ENCODE data around the gene PELI1.

Gene PELI1

DNA sequence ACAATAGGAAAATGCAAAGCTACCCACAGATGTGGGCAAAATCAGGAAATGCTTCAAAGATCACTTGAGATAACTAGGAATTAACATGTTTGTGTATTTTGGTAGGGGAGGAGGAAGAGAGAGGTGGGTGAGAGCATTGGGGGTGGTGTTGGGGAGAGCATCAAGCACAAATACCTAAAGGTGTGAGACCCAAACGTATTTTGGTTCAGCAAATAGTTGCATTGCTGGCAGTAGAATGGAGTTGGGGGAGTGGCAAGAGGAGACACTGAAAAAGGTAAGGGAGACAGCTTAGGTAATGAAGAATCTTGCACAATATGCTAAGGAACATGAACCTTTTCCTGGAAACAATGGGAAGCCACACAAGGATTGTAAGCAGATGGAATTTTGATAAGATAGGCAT, 1.5 kb upstream of the PELI1 start:
- H3K27ac ChIP-seq, result no peak overlapping the region
- DNase-seq, result no peak
- H3K36me3 ChIP-seq (replicated peaks), result no peaks in the 10 kb centered on the region
- no peaks in the 10 kb centered on the region for H3K27me3 ChIP-seq (replicated peaks)
- TF ChIP-seq, protein P1, sequence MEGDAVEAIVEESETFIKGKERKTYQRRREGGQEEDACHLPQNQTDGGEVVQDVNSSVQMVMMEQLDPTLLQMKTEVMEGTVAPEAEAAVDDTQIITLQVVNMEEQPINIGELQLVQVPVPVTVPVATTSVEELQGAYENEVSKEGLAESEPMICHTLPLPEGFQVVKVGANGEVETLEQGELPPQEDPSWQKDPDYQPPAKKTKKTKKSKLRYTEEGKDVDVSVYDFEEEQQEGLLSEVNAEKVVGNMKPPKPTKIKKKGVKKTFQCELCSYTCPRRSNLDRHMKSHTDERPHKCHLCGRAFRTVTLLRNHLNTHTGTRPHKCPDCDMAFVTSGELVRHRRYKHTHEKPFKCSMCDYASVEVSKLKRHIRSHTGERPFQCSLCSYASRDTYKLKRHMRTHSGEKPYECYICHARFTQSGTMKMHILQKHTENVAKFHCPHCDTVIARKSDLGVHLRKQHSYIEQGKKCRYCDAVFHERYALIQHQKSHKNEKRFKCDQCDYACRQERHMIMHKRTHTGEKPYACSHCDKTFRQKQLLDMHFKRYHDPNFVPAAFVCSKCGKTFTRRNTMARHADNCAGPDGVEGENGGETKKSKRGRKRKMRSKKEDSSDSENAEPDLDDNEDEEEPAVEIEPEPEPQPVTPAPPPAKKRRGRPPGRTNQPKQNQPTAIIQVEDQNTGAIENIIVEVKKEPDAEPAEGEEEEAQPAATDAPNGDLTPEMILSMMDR (IDR thresholded peaks at IDR 0.05; ENCODE audit: low read depth, low read length, missing control alignments), result no peak
- in situ Hi-C loops (cut with HindIII; ENCODE audit: low pct_ligation_motif_present, low sequenced_read_pairs), result no loop called here
- H3K4me3 ChIP-seq (ENCODE audit: low read depth, low read length), result no peak overlapping the region

DNA sequence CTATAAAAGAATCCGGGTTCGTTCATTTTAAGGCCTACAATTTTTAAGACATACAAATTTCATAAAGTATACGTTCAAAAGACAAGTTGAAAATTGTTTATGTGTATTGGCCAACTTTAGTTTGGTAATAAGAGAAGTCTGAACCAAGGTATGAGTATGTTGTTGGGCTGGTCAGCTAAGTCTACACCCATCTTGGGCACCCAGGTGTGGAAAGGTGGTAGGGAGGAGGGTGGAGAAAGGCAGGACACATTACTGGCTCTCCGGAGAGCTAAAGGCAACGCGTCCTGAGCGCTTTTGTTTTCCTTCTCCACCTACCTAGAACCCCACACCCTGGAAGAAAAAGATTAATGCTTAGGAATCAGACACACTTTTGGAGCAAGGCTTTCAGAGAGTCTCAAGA, 899 bp upstream of the PELI1 start:
- H3K4me3 ChIP-seq (ENCODE audit: low read depth, low read length), result no peak overlapping the region
- H3K27ac ChIP-seq, result no peak overlapping the region
- TF ChIP-seq, protein P1 (IDR thresholded peaks at IDR 0.05; ENCODE audit: low read depth, low read length, missing control alignments), result no peak

DNA sequence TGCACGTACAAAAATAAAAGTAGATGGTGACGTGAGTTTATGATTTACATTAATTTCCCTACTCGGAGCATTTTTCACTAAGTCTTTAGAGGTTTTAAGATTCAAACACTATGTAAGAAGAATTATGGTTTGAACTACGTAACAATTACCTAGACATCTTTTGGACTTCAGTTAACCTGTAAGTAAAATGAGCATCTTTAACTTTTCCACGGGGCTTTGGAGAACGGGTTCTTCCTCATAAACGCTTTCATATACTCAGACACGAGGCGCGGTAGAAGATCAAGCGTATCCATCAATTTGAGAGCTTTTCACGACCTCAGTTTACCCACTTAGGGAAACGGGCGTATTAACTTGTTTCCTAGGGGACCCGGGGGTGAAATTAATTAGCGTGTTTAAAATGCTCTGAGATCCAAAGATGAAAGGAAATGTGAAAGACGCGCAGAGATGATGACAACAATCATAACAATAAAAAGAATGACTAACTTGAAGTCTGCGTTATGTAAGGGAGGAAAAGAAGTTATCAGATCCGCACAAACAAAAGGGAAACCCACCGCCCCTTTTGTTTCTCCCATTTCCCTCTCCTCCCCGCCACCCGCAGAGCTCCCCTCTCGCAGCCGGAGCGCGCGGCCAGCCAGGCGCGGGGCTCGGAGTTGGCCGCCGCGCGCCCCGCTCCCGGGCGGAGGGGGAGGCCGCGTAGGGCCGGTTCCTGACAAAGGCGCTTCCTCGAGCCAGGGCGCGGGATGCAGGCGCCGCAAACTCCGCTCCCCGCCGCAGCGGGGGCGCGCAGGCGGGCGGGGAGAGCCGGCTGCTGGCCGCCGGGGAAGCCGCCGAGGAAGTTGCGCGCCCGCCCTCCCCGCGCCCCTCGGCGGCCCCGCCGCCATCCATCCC, 807 bp downstream of the PELI1 start:
- Histone ChIP-seq H3K4me3 (ENCODE audit: low read depth, low read length) (peak overlapping the region; percentile 83), H3K36me3 (replicated peaks) (no peaks in the 10 kb centered on the region), H3K27ac (peak overlapping the region; percentile 76), H3K27me3 (replicated peaks) (no peaks in the 10 kb centered on the region)
- in situ Hi-C loops (cut with HindIII; ENCODE audit: low pct_ligation_motif_present, low sequenced_read_pairs), result no loop called here
- peak; percentile 21 for DNase-seq
- TF ChIP-seq, protein P1 (IDR thresholded peaks at IDR 0.05; ENCODE audit: low read depth, low read length, missing control alignments), result no peak

More for the DNA sequence above, 899 bp upstream of the PELI1 start:
- Histone ChIP-seq H3K27me3 (replicated peaks) (no peaks in the 10 kb centered on the region), H3K36me3 (replicated peaks) (no peaks in the 10 kb centered on the region)
- in situ Hi-C loops (cut with HindIII; ENCODE audit: low pct_ligation_motif_present, low sequenced_read_pairs), result no loop called here
- no peak for DNase-seq

DNA sequence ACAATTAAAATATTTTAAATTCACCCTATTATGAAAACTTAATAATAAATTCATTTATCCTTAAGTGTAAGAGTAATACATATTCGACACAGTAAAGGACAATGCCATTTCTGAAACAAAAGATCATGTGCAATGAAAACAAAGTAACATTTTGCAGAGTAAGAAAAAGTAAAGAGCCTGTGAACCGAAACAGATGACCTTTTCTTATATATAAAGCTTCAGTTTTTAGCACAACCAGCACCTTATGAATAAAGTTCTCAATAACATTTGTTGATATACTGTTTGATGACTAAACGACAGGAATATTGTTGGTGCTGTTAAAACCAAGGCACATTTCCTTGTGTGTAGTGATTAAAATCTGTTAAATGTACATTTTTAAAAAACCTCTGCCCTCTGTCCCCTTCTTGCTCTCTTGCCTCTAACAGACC, 1.5 kb downstream of the PELI1 start:
- Histone ChIP-seq H3K27ac (peak overlapping the region; percentile 76), H3K4me3 (ENCODE audit: low read depth, low read length) (peak overlapping the region; percentile 83), H3K36me3 (replicated peaks) (no peaks in the 10 kb centered on the region), H3K27me3 (replicated peaks) (no peaks in the 10 kb centered on the region)
- TF ChIP-seq, protein P1 (IDR thresholded peaks at IDR 0.05; ENCODE audit: low read depth, low read length, missing control alignments), result no peak
- in situ Hi-C loops (cut with HindIII; ENCODE audit: low pct_ligation_motif_present, low sequenced_read_pairs), result no loop called here
- no peak for DNase-seq

DNA sequence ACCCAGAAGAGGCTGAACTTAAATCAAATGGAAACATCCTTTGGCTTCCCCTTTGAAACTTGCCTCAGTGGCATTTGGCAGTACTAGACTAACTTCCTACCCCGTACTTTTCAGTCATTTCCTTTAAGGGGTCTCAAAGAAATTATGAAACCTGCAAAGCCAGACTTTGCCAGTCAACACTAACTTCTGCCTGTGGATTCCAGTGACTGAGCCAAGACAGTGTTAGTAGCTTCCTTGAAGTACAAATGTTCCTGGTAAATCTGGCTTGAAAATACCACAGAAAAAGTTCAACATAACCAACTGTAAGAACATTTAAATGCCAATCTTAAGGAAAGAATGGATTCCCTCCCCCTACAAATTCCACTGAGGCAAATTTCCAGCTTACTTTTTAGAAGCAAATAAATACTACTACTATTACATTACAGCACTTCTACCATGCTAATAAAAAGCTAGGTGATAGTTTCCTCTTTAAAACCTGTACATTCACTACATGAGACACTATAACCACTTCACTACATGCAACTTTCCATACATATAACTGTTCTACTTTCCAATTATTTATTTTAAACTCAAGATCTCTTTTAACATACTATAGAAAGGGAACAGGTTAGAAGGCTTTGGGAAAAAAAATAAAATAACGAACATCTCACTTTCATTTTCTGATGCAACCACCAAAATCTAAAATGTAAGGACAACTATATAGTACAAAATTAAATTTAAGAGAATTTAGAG, 2.4 kb downstream of the PELI1 start:
- no peaks in the 10 kb centered on the region for H3K36me3 ChIP-seq (replicated peaks)
- peak; percentile 6 for DNase-seq
- TF ChIP-seq, protein P1 (IDR thresholded peaks at IDR 0.05; ENCODE audit: low read depth, low read length, missing control alignments), result no peak
- in situ Hi-C loops (cut with HindIII; ENCODE audit: low pct_ligation_motif_present, low sequenced_read_pairs), result no loop called here
- peak overlapping the region; percentile 83 for H3K4me3 ChIP-seq (ENCODE audit: low read depth, low read length)
- peak overlapping the region; percentile 76 for H3K27ac ChIP-seq
- no peaks in the 10 kb centered on the region for H3K27me3 ChIP-seq (replicated peaks)

All from brain microvascular endothelial cell (primary cell).